GM12875 (cell line): ENCODE data around the gene ZNF594.
"Not testable (repeated sequence)": the region's sequence is repeated elsewhere in the genome, so short reads cannot be mapped to it uniquely, and the experiment has no call there.

Source experiments
- H3K4me3 ChIP-seq: one replicate; pipeline ENCODE4 v1.5.1; 2011; ENCODE audit warnings: low read depth, low read length, control low read depth
- CTCF ChIP-seq: IDR thresholded peaks from 2 replicates; pipeline ENCODE4 v1.5.1; 2011; ENCODE audit warnings: low read depth, mild to moderate bottlenecking, control low read depth, inconsistent platforms, low read length, moderate library complexity, borderline replicate concordance; ENCODE audit not compliant: insufficient read depth

Gene ZNF594

DNA sequence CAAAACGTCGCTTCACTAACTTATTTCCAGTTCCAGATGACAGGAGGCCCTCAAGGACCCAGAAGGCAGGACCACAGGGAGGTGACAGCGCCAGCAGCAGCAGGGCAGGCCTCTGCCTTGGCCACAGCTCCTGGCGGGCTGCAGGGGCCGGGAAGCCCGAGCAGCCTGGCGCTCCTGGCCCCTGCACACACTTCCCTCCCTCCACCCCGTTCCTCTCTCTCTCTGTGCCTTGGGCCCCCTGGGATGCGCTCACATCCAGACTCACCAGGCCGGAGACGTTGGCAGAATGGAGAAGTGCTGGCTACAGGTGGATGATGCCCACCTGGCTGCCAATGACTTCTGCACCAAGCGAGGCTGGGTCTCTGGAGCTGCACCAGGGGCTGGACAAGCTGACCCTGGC, 12.7 kb downstream of the ZNF594 start:
- H3K4me3 ChIP-seq: no peak overlapping the region
- TF ChIP-seq CTCF: no peak

DNA sequence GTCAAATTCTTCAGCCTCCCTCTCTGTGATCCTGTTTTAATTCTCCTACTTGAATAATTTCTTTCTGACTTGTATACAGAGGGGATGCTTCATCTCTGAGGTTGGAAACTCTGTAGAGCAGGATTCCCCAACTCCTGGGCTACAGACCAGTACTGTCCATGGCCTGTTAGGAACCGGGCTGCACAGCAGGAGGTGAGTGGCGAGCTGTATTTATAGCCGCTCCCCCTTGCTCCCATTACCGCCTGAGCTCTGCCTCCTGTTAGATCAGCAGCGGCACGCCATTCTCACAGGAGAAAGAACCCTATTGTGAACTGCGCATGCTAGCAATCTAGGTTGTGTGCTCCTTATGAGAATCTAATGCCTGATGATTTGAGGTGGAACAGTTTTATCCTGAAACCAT, 16.6 kb downstream of the ZNF594 start:
- H3K4me3 ChIP-seq: not testable (repeated sequence)

DNA sequence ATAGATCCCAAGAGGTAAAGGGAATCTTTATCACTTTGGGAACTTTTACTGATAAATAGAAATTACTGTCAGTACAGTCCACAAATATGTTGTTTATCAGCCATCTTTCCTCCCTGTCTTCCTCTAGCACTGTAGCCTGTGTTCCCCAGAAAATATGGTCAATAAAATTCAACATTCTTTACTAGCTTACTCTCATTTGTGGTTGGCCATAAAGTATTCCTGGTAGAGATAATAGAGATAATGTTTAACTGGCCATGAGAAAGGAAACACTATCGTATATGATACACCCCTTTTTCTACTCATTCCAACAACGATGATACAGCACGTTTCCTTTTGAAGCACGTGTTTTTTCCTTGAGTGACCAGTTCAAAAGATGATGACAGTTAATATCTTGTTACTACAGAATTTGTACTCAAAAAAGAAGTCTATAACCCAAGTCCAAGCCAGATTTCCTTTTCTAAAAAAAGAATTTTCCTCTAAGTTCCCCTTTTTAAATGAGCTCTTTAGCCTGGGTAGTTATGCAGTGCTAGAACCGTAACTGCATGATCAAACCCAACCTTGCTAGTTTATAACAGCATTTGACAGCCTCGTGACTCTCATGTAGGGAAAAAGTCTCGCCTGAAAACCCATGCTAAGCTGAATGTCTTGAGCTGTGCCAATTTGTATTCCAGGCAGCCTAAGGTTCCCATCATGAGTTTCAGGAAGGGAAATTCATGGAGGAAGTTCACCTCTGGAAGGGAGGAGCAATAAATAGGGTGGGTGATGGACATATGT, 25.7 kb downstream of the ZNF594 start:
- H3K4me3 ChIP-seq: not testable (repeated sequence)

DNA sequence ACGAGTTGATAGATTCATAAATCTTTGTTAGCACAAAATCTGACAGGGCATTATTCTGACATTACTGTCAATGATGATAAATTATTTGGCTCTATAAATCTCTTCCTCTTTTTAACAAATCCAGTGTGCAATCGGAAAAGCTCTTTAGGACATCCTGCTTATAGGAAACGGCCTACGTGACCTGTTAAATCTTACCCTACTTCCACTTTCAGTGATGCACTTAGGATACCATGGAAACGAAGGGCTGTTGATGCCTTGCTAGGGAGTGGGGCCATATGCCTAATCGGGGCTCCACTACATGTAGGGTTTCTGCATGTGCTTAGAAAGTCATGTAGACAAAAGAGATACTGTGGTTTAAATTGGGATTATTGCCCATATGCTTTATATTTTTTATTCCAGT, 27.2 kb downstream of the ZNF594 start:
- H3K4me3 ChIP-seq: no peak overlapping the region
- TF ChIP-seq CTCF: no peak

DNA sequence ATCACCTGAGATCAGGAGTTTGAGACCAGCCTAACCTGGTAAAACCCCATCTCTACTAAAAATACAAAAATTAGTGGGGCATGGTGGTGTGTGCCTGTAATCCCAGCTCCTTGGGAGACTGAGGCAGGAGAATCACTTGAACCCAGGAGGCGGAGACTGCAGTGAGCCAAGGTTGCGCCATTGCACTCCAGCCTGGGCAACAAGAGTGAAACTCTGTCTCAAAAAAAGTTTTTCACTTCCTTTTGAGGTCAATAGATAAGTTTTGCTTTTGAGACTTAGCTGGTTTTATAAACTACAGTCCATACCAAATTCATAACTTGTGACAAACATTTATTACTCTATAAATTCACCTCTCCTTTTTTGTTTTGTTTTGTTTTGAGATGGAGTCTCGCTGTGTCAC, 29.9 kb downstream of the ZNF594 start:
- H3K4me3 ChIP-seq: not testable (repeated sequence)

DNA sequence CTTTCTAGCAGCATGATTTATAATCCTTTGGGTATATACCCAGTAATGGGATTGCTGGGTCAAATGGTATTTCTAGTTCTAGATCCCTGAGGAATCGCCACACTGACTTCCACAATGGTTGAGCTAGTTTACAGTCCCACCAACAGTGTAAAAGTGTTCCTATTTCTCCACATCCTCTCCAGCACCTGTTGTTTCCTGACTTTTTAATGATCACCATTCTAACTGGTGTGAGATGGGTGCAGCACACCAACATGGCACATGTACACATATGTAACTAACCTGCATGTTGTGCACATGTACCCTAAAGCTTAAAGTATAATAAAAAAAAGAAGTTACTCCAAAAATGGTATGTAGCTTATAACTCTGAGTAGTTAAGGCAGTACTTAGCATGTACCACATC, 31.0 kb downstream of the ZNF594 start:
- not testable (repeated sequence) for H3K4me3 ChIP-seq

DNA sequence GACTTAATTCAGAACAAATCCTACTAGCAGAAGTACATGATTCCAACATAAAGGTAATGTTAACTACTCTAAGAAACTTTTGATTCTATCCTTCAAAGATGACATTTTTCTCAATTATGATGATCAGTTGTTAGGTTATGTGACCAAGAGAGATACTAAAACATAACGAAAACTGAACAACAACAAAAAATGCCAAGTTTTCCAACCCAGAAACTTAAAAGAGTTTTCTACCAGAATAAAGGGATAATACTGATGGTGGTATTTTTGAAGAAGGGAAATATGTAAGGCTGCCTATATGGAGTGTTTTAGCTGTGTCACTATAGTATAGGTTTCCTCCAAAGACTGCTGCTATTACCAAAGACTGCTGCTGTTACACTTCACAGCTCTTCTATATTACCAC, 45.5 kb downstream of the ZNF594 start:
- not testable (repeated sequence) for H3K4me3 ChIP-seq

DNA sequence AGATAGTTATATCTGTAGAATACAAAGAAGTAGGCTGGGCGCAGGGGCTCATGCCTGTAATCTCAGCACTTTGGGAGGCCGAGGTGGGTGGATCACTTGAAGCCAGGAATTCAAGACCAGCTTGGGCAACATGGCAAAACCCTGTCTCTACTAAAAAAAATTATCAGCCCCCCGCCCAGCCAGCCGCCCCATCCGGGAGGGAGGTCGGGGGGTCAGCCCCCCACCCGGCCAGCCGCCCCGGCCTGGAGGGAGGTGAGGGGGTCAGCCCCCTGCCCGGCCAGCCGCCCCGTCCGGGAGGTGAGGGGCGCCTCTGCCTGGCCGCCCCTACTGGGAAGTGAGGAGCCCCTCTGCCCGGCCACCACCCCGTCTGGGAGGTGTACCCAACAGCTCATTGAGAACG, 48.8 kb downstream of the ZNF594 start:
- not testable (repeated sequence) for H3K4me3 ChIP-seq

DNA sequence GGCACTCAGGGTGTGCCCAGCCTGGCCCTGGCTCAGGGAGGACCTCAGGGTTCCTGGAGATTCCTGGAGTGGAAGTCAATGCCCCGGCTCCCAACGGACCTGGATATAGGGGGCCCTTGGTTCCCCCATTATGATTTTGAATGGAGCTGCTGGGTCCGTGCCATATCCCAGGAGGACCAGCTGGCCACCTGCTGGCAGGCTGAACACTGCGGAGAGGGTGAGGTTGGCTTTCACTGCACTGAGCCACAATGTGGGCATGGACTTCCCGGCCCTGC, 52.3 kb downstream of the ZNF594 start:
- TF ChIP-seq CTCF: no peak
- H3K4me3 ChIP-seq: no peak overlapping the region

- H3K4me3 ChIP-seq: no peak overlapping the region
- no peak for TF ChIP-seq CTCF
These were observed 52.8 kb downstream of the ZNF594 start for GRCh38 chr17:5138616-5139457.

DNA sequence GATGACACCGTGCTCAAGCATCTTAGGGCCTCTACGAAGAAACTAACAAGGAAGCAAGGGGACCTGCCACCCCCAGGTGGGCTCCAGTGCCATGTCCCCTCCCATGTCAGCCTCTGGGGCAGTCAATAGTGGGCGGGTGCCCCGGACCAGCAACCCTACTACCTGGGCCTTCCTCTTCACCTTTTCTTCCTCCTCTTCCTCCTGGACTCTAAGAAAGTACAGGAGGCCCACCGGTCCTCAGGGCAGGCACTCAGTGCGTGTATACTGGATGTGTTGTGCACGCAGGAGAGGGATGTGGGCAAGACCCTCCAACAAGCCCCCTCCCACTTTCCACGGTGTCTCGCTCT, 53.5 kb downstream of the ZNF594 start:
- H3K4me3 ChIP-seq: not testable (repeated sequence)

GRCh38 chr17:5137511-5138197, 54.0 kb downstream of the ZNF594 start:
- H3K4me3 ChIP-seq: not testable (repeated sequence)

- not testable (repeated sequence) for H3K4me3 ChIP-seq
These were observed 54.9 kb downstream of the ZNF594 start for GRCh38 chr17:5136580-5137412.
